ENCODE results near the gene GMDS. TPM values are rescaled to one million over a fixed set of nuclear protein-coding genes. Genes with fewer than 3 reads are reported as not detected.

Gene GMDS
- total RNA-seq, 6 experiments from 2014 or later, result 13.2 to 18.0 (median 14.7) TPM

DNA sequence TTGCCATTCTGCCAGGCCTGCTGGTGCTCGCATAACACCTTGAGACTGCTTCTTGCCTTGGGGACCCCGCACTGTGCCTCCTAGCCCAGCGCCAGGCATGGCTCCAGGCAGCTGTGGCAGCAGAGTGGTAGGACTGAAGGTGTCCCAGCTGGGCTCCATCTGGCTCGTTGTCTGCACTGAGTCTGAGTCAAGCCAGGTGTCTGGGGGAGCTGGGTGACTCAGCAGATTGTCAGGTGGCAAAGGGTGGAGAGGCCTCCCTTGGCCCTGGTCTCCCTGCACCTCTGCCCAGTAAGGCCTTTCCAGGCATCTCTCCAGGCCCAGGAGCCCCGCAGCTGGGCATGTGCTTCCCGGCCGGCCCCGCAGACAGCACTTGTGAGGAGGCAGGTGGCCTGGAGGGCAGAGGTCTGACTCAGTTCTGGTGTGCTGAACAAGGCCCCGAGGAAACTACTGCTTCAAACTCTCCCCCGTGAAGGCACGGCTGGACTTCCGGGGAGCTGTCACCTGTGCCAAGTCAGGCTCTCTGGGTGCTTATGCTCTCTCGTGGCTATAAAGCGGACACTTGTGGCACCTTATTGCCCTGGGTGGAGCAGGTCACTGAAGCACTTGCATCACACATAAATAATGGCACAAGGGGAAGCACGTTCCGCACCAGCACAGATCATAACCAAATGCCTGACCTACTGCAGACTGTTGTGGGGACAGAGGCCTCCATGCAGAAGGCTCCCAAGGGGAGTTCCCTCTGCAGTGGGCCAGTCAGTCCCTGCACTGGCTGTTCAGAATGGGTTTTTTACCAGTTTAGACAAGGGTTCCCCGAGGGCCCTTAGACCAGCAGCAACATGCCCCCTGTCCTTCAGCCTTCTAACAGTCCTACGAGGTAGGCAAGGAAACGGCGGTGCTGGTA is 608.2 kb downstream of the GMDS start:
- Mint-ChIP-seq H3K36me3 (ENCODE audit: low read depth) (no peaks in the 10 kb centered on the region), H3K27ac (no peak overlapping the region), H3K27me3 (ENCODE audit: insufficient read depth) (no peaks in the 10 kb centered on the region; the same call in 1 of the 2 replicates), H3K4me1 (ENCODE audit: low read depth) (peaks cover 5% of the 10 kb centered on the region; the same call in 1 of the 2 replicates), H3K9me3 (no peaks in the 10 kb centered on the region), H3K4me3 (no peak overlapping the region)
- no peak for DNase-seq
- no peak for TF ChIP-seq CTCF (IDR thresholded peaks at IDR 0.05)

DNA sequence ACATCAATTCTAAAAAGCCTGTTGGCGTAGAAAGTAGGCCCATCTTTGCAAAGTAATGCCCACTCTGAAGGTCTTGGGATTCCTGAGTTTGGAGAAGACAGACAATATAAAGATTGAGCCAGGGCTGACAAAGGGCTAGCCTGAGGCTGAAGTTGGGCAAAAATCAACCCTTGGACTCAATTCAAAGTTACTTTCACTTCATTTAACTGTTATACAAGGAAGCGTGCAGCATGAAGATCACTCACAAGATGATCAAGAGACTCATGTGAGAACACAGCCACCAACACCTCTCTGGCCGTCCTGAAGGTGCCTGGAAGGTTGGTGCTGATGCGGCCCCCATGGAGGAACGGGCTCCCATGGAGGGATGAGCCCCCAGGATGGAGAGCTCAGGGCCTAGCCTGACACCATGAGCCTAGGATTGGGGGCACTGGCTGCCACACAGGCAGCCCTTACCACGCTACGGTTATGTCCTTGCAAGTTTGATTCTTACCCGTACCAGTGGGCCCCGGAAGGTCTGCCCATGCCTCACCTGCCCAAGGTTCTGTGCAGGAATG is 609.1 kb downstream of the GMDS start:
- Mint-ChIP-seq H3K9me3 (no peaks in the 10 kb centered on the region), H3K27ac (no peak overlapping the region), H3K36me3 (ENCODE audit: low read depth) (no peaks in the 10 kb centered on the region), H3K27me3 (ENCODE audit: insufficient read depth) (no peaks in the 10 kb centered on the region; the same call in 1 of the 2 replicates), H3K4me3 (no peak overlapping the region), H3K4me1 (ENCODE audit: low read depth) (no peaks in the 10 kb centered on the region; the same call in 1 of the 2 replicates)
- no peak for DNase-seq
- TF ChIP-seq CTCF (IDR thresholded peaks at IDR 0.05), result no peak

DNA sequence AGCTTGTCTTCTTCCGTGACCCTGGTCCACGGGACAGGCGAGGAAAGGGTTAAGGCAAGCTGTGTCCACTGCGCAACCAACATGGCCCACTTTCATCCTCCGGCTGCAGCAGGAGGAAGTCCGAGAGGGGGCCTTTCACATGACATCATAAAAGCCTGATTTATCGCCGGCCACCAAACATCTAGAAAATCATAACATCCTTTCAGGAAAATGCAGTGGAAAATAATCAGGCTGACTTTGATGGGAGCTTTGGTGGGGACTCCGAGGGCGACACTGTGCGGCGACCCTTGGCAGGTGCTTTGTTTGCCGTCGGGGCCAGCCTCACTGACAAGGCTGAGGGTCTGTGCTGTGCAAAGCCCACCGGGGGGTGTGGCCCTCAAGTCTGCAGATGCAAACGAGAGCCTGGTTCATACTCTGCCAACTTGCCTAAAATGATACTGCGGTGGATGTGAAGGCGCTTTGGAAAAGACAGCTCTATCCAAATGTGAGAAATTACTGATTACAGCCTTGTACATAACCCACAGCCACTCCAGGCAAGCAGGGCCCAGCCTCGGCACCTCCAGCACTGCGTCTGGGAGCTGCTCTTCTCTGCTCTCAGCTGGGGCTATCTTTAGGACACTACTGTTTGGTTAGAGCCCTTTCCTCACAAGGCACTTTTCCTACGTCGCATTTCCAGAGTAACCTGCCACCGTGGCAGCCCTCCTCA is 609.9 kb downstream of the GMDS start:
- H3K36me3 Mint-ChIP-seq (ENCODE audit: low read depth), result no peaks in the 10 kb centered on the region
- no peaks in the 10 kb centered on the region for H3K9me3 Mint-ChIP-seq
- no peak for DNase-seq
- no peak overlapping the region for H3K4me3 Mint-ChIP-seq
- TF ChIP-seq CTCF (IDR thresholded peaks at IDR 0.05), result no peak
- no peaks in the 10 kb centered on the region; the same call in 1 of the 2 replicates for H3K27me3 Mint-ChIP-seq (ENCODE audit: insufficient read depth)
- peaks cover 5% of the 10 kb centered on the region for H3K4me1 Mint-ChIP-seq (ENCODE audit: low read depth)
- H3K27ac Mint-ChIP-seq, result no peak overlapping the region

DNA sequence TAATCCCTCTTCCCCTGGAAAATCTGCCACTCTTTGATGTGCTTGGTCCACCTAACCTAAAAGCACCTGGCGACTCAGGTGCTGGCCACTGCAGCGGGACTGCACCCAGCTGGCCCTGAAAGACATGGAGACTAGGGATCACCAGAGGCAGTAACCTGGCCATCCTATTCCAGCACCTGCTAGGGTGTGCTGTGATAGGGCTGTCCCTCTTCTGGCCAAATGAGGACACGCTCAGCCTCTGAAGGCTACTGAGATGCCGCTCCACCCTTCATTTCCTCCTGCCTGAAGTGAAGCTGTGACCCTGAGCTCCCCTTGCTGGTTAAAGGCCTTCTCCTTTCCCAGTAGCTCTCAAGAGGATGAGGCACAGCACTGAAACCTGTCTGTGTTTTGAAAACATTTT is 611.3 kb downstream of the GMDS start:
- peaks cover 8% of the 10 kb centered on the region for H3K4me1 Mint-ChIP-seq (ENCODE audit: low read depth)
- H3K27ac Mint-ChIP-seq, result no peak overlapping the region
- no peaks in the 10 kb centered on the region for H3K36me3 Mint-ChIP-seq (ENCODE audit: low read depth)
- no peak for DNase-seq
- H3K27me3 Mint-ChIP-seq (ENCODE audit: insufficient read depth), result no peaks in the 10 kb centered on the region; the same call in 1 of the 2 replicates
- no peak for TF ChIP-seq CTCF (IDR thresholded peaks at IDR 0.05)
- H3K4me3 Mint-ChIP-seq, result no peak overlapping the region
- H3K9me3 Mint-ChIP-seq, result no peaks in the 10 kb centered on the region

- Mint-ChIP-seq H3K36me3 (ENCODE audit: low read depth) (no peaks in the 10 kb centered on the region), H3K9me3 (no peaks in the 10 kb centered on the region), H3K4me3 (no peak overlapping the region), H3K27ac (no peak overlapping the region), H3K27me3 (ENCODE audit: insufficient read depth) (no peaks in the 10 kb centered on the region; the same call in 1 of the 2 replicates), H3K4me1 (ENCODE audit: low read depth) (peaks cover 8% of the 10 kb centered on the region)
- no peak for TF ChIP-seq CTCF (IDR thresholded peaks at IDR 0.05)
- DNase-seq, result no peak
Observed at GRCh38 chr6:1633366-1634021, 611.9 kb downstream of the GMDS start.
